GDM1 (cell line): ENCODE data around the gene BTBD2.
"Not testable (repeated sequence)": the region's sequence is repeated elsewhere in the genome, so short reads cannot be mapped to it uniquely, and the experiment has no call there.

Experiments
- DNase-seq: peaks from one replicate; lab custom pipeline; 2025; lab: John Stamatoyannopoulos, UW

BTBD2 gene

GRCh38 chr19:2039959-2040646, 24.6 kb upstream of the BTBD2 start:
- no peak for DNase-seq

DNA sequence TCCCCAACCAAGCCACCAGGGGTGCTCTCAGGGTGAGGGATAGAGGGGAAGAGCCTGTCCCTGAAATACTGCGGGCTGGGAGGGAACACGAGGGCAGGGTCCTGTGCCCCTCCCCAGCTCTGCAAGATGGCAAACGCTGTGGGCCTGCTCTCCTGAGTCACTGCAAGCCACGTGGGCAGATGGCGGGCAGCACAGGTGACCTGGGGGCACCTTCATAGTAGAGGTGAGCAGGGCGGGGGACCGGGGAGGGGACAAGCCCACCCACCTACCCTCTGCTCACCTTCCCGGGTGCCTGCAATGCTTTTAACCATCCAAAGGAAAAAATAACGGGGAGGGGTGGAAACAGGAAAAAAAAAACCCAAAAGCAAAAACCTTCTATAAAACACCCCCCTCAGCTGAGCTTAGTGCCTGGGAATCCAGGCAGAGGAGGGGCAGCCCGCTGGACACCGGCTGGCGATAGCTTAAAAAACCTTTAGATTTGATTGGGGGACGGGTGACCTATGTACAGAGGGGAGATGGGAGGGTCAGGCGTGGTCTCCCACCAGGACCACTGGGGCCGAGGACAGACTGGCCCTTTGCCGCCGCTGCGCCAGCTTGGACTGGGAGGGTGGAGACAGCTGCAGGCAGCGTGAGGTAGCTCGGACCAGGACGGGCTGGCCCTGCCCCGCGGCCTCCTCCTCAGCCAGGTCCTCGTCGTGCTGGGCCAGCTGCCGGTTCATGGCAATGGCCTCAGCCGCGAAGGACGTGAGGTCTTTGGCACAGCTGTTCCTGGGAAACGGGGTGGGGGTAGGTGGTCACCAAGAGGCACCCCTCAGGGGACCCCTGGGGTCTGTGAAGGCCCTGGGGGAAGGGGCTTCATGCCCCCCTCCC, 23.8 kb upstream of the BTBD2 start:
- DNase-seq: no peak

DNA sequence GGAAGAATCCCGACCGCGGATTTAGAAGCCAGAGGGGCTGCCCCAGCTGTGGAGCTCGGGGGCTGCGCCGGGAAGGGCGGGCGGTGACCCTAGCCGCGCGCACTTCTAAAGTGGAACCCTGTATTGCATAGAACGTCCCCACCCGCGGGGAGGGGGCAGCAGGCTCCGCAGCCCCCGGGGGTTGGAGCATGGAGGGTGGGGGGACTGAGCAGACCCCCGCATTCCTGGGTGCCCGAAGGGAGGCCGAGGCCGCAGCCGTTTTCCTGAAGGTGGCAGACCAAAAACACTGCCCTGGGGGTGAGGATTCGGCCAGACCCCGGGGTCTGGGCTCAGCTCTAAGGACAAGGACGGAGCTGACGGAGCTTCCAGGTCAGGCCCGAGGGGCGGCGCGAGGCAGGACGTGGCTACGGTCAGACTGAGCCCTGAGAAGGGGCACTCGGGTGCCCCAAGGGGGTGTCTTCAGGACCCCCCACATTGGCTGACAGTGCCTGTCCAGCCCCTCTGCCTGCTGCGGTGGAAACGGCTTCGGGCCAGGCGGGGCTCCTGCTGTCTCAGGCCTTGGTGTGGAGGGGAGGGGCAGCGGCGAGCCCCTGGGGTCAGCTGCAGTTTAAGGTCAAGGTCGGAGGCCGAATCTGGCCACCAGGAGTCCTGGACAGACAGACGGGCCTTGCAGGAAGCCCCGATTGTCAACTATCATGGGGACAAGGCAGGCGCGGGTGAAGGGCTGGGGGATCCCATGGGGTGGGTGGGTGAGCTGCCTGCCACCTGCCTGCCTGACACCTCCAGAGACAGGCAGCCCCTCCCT, 23.0 kb upstream of the BTBD2 start:
- no peak for DNase-seq

GRCh38 chr19:2037651-2038255, 22.2 kb upstream of the BTBD2 start:
- DNase-seq: no peak

DNA sequence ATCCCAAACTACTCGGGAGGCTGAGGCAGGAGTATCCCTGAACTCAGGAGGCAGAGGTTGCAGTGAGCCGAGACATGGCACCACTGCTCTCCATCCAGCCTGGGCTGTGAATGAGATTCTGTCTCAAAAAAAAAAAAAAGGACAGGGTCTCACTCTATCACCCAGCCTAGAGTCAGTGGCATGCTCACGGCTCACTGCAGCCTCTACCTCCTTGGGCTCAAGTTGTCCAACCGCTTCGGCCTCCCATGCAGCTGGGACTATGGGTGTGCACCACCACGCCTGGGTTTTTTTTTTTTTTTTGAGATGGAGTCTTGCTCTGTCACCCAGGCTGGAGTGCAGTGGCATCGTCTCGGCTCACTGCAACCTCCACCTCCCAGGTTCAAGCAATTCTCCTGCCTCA, 20.9 kb upstream of the BTBD2 start:
- DNase-seq: no peak

- DNase-seq: no peak
These were observed 20.1 kb upstream of the BTBD2 start for GRCh38 chr19:2035590-2035991.

- no peak for DNase-seq
These were observed 19.4 kb upstream of the BTBD2 start for GRCh38 chr19:2034729-2035589.

GRCh38 chr19:2034253-2034652, 18.7 kb upstream of the BTBD2 start:
- not testable (repeated sequence) for DNase-seq

- DNase-seq: no peak
These were observed 18.3 kb upstream of the BTBD2 start for GRCh38 chr19:2033825-2034159.

DNA sequence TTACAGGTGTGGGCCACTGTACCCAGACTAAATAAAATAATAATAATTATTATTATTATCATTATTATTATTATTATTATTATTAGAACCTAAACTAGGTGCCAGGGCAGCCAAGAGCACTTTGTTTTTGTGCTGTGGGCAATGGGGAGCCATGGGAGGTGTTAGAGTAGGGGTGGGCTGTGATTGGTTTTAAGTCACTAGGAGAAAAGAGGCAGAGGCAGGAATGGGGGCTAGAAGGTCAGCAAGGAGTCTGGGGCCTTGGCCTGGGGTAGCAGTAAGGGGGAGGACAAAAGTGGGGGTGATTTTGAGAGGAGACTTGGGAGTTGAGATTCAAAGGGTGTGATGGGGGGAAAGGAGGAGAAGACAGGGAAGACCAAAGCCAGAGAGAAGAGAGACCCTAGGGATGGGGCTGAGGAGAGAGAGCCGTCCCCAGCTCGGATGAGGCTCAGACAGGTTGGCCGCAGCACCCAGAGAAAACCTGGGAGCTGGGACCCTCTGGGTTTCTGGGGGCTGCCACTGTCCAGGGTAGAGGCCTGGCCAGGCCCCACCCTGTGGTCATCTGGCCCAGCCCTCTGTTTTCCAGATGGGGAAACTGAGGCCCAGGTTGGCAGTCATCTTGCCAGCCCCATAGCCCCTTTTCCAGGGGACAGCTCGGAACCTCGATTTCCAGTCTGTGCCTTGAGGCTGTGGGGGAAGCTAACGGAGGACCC, 17.8 kb upstream of the BTBD2 start:
- no peak for DNase-seq

DNA sequence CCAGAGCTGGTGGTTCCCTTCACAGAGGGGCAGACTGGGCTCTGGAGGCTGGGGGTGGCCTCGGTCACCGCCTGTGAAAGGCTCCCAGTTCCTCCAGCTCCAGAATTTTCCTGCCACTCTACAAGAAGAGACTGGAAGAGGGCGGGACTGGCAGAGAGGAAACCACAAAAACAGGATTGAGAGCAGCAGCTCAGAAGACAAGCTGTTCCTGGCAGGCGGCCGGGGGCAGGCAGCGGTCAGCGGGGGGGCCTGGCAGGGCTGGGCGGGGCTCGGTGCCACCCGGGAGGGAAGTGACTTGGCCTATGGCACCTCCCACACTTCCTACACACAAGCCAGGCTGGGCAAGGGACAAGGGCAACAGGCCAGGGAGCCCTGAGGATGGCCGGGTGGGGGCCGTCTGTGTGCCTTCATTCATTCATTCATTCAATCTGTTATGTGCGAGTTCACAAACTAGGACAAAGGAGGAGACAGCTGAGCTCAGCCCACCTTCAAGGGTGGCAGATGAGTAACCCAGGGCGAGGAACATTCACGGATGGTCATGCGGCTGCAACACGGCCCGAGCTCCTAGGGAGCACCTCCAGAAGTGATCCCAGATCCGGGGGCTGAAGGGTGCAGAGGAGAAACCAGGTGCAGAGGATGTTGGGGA, 16.9 kb upstream of the BTBD2 start:
- DNase-seq: peak; percentile 81

GRCh38 chr19:2027361-2027760, 11.8 kb upstream of the BTBD2 start:
- no peak for DNase-seq

DNA sequence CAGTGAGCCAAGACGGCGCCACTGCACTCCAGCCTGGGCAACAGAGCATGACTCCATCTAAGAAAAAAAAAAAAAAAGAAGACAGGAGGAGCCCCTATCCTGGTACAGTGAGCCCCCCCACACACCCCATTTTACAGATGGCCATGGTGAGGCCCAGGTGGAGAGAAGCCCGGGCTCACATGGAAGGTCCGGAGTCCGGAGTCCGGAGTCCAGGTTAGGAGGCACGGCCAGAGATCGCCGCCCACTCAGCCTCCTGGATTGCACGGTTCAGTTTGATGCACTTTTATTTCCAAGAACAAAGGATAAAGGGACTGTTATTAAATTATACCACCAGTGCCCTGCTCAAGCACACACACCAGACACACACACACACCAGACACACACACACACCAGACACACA, 11.3 kb upstream of the BTBD2 start:
- no peak for DNase-seq

DNA sequence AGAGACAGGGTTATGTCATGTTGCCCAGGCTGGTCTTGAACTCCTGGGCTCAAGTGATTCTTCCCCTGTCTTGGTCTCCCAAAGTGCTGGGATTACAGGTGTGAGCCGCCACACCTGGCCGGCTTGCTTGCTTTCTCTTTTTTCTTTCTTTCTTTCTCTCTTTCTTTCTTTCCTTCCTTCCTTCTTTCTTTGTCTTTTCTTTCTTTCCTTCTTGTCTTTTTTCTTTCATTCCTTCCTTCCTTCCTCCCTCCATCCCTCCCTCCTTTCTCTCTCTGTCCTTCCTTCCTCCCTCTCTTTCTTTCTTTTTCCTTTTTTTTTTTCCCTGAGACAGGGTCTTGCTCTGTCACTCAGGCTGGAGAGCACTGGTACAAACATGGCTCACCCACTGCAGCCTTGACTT, 6.8 kb upstream of the BTBD2 start:
- DNase-seq: no peak

GRCh38 chr19:2021453-2022140, 6.1 kb upstream of the BTBD2 start:
- no peak for DNase-seq

GRCh38 chr19:2018752-2019151, 3.2 kb upstream of the BTBD2 start:
- no peak for DNase-seq

GRCh38 chr19:2016041-2016807, 710 bp upstream of the BTBD2 start:
- DNase-seq: peak; percentile 58

DNA sequence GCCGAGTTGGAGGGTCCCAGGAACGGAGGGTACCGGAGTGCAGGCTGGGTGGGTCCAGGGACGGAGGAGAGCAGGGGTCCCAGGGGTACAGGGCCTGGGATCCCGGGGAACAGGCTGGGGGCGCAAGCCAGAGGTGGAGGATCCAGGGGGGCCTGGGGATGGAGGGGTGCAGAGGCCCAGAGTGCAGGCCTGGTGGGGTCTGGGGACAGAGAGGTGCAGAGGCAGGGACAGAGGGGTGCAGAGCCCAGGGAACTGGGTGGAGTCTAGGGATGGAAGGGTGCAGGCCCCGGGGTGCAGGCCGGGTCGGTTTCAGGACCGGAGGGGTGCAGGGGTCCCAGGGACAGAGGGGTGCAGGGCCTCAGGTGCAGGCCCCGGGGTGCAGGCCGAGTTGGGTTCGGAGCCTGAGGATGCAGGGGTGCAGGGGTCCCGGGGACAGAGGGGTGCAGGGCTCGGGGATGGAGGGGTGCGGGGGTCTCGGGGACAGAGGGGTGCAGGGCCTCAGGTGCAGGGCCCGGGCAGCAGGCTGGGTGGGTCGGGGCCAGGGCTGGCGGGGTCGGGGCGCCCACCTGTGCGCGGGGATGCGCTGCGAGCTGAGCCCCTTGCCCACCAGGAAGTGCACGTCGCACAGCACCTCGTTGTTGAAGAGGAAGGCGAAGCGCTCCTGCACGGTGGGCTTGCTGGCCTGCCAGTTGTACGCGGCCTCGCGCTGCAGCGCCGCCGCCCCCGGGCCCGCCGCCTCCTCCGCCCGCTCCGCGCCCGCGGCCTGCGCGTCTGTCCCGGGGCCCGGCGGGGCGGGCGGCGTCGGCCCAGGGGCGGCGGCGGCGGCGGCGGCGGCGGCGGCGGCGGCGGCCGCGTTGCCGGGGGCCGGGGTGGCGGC, 545 bp downstream of the BTBD2 start:
- no peak for DNase-seq
